Ovary (tissue), 3 donors: ENCODE measurements around the gene BTN2A1.

Source experiments
- EP300 ChIP-seq: sonication (generic); formaldehyde crosslinking; IDR thresholded peaks from one replicate; pipeline ENCODE4 v1.6.1; 2017; ENCODE audit warnings: antibody characterized with exemption
- TF ChIP-seq, protein P1 (sequence below), 3 donors: fragments of 450-650 bp in 2 of 3; fragments of 200-600 bp in 1 of 3; IDR thresholded peaks; one replicate each; pipeline versions ENCODE4 v1.5.1 to v1.8.0; 2016 to 2022; ENCODE audit warnings: antibody characterized with exemption in 3 of 3, mild to moderate bottlenecking in 1 of 3
- donor health status: DM: no; HTN: no; CAD: no.

GRCh38 chr6:26477426-26477825 is 19.7 kb downstream of the BTN2A1 start:
- TF ChIP-seq, protein P1, sequence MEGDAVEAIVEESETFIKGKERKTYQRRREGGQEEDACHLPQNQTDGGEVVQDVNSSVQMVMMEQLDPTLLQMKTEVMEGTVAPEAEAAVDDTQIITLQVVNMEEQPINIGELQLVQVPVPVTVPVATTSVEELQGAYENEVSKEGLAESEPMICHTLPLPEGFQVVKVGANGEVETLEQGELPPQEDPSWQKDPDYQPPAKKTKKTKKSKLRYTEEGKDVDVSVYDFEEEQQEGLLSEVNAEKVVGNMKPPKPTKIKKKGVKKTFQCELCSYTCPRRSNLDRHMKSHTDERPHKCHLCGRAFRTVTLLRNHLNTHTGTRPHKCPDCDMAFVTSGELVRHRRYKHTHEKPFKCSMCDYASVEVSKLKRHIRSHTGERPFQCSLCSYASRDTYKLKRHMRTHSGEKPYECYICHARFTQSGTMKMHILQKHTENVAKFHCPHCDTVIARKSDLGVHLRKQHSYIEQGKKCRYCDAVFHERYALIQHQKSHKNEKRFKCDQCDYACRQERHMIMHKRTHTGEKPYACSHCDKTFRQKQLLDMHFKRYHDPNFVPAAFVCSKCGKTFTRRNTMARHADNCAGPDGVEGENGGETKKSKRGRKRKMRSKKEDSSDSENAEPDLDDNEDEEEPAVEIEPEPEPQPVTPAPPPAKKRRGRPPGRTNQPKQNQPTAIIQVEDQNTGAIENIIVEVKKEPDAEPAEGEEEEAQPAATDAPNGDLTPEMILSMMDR (IDR thresholded peaks at IDR 0.05), result no peak
- TF ChIP-seq EP300, result no peak
